HG02610 (cell line): Measurements from ENCODE around the gene ZNF750.
A peak's percentile ranks its signal among the peaks of the same experiment; 100 is the strongest.

Experiments
- ATAC-seq: cut with Tn5 transposase; IDR thresholded peaks from one replicate; pipeline ENCODE4 v1.9.1; 2021; ENCODE audit warnings: mild to moderate bottlenecking, moderate library complexity; ENCODE audit not compliant: unreplicated experiment

The ZNF750 gene

DNA sequence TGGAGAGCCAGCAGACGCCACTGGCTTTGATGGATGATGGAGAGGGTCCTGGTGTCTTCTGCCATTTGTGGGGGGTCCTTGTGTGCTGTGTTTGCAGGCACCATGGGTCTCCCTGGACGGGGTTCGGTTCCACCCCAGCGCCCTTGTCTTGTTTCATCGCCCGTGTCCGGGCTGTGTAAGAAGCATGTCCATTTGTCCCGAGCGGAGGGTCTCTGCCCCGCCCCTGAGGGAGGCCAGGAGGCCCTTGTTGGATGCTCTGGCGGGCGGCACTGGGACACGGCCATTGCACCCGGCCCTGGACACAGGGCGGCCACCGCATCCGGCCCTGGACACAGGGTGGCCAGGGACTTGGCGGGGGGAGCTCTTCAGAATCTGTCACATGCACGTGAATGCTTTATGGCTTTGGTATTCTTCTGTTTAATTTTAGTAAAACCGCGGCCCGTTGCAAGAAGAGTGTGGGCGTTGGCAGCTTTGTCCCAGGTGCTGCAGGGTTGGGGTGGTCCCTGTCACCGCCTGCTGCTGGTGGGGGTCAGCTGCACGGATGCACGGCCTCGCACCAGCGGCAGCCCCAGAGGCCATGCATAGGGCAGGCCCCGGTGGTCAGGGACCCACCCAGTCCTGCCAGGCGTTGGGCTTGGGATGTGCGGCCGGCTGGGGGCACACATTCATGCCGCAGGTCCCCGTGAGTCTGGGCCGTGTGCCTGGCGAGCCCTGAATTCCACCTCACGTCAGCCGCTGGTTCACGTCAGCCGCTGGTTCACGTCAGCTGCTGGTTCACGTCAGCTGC lies 21.0 kb upstream of the ZNF750 start:
- ATAC-seq = no peak

DNA sequence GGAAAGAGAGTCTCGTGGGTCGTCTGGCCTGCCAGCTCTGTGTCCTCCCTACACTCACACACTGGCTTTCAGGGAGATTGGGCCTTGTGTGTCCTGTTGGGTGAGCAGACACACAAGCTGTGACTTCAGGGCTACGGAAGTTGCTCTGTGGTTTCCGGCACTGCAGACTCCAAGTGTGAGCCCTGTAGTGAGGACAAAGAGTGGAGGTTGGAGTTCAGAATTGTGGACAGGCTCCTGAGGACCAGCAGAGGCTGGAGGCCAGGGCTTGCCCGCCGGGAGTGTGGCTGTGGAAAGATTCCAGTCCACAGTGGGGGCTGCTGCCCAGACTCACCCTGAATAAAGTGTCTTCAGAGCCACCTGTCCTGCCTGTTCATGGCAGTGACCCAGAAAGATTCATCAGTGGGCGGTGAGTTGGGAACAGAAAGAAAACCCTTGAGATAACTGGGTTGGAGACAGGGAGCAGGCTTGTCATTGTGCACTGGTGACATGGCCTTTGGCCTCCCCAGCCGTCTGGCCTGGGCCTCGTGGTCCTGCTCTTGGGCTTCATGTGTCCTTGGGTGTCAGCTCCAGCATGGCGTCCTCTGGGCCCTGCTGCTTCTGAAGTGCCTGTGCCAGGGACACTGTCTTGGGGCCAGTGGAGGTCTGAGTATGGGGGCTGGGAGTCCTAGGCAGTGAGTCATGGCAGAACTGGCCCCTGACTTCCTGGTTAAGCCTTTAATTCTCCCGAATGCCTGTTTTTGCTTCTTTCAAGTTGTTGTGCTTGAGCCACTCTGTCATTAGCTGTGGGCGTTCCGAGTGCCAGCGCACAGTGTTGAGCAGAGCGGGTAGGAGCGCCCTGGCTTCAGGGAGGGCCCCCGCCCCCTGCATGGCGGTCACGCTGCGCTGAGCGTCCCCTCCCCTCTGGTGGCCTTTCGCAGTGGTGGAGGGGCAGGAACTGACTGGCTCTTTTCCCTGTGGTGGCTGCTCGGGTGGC lies 19.9 kb upstream of the ZNF750 start:
- peak; percentile 34 for ATAC-seq

DNA sequence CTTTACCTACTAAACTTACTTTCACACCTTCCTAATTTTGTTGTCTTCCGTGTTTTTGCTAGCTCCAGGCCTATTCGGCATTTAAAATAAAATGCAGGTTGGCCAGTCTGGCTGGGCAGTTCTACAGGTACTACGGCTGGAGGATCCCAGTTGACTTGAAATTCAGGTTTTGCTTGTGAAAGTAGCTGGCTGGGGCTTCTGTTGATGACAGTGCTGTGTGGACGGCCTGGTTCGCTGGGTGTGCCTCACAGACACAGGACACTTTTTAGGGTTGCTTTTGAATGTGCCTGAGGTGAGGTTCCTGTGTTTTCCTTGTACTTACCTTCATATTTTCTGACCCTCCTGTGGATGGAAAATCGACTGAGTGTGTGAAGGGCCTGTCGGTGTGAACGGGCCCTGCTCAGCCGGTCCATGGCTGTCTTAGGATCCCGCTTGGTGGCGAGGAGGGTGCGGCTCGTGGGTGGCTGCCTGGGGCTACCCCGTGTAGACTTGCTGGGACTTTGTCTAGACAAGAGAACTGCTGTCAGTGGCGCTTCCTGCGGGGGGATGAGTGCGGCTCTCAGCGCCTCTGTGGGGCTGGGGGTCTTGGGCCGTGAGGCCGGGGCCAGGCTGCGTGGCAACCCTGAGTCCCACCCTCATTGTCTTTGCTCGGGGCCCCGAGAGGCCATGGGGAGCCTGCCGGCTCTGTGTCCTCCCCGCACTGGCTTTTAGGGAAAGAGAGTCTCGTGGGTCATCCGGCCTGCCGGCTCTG lies 18.7 kb upstream of the ZNF750 start:
- no peak for ATAC-seq

DNA sequence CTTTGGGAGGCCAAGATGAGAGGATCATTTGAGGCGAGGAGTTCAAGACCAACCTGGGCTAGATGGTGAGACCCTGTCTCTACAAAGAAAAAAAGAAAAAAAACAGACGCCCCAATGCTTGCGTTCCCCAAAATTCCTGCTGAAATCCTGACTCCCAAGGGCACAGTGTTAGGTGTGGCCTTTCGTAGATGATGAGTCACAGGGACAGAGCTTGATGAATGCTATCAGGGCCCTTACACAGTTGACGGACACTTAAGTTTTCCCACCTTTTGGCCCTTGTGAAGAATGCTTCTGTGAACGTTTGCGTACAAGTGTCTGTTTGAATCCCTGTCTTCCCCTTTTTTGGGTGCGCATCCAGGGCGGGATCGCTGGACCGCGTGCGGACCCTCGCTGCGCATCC lies 16.5 kb upstream of the ZNF750 start:
- no peak for ATAC-seq

DNA sequence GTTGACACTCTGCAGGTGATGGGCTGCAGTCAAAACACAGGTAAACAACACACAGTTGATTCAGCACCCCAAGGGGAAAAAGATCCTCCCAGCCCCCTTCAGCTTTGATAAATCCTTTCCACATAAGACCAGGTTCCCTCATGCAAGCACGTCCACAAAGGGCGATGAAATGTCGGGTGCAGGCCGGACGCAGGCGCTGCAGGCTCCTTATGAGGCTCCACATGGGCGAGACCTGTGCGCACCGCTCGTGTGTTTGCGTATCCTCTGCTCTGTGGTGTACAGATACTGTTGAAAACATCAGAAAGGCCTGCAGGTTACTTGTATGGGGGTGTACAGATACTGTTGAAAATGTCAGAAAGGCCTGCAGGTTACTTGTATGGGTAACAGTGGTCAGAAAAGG lies 14.4 kb upstream of the ZNF750 start:
- no peak for ATAC-seq

DNA sequence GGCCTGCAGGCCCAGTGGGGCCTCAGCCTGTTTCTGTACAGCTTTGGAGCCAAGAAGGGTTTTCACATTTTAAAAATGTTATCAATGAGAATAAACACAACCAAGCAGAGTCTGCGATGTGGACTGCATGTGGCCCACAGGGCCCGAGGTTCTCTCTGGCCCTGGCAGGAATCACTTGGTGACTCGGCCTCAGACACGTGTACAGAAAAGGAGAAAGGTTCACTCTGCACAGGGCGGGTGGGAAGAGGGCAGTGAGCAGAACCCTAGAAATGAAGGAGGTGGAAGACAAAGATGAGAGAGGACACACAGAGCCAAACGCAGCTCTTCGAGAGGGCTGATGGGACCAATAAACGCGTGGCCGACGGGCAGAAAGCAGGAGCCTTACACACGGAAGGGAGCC lies 11.6 kb upstream of the ZNF750 start:
- ATAC-seq = no peak

DNA sequence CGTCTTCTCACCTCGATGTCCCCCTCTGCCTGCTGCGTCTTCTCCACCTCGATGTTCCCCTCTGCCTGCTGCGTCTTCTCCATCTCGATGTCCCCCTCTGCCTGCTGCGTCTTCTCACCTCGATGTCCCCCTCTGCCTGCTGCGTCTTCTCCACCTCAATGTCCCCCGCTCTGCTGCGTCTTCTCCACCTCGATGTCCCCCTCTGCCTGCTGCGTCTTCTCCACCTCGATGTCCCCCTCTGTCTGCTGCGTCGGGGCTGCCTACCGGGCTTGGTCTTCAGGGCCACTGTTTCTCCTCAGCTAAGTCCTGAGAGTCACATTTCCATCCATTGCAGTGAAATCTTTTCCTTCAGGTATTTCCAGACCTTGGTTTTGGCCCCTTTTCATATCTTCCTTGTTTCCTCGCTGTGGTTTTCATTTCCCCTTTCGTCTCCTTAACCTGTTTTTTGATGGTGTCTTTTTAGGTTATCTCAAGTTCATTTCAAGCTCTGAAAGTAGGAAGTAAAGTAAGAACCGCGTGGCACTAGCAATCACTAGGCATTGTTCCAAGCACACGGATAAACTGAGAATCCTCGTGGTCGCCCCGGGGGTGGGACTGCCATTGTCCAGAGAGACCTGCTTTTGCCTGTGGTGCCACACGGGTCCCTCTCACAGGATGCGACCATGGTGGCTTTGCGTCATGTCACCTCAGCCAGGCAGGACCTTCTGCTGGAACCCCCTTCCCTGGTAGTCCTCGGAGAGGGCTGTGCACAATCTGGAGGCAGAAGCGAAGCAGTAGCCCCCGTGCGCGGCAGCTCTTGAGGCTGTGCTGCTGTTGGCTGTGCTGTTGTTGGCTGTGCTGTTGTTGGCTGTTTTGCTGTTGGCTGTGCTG lies 9.5 kb upstream of the ZNF750 start:
- ATAC-seq = no peak

DNA sequence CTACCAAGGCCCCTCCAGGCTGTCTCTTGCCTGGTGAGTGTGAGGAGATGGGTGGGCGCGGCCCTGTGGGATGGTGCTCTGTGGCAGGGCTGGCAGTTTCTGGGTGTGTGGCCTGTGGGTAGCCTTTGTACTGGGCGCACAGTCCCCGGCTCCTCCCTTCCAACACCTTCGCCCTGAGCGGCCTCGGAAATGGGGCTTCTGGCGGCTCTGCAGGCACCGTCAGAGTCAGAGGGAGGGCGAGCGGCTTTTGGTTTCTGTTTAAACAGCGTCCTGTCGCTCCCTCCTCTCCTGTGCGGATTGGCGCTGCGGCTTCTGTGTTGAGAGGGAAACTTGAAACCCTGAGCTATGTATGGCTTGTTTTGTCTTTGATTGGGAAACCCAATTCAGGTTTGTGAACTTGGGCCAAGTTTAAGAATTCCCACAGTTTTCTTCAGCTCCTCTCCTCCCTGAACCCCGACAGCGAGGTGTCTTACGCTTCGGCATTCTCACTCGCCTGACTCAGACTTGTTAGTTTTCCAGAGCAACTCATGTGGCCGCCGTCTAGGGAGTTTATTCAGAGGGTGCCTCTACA lies 8.3 kb upstream of the ZNF750 start:
- ATAC-seq = no peak

DNA sequence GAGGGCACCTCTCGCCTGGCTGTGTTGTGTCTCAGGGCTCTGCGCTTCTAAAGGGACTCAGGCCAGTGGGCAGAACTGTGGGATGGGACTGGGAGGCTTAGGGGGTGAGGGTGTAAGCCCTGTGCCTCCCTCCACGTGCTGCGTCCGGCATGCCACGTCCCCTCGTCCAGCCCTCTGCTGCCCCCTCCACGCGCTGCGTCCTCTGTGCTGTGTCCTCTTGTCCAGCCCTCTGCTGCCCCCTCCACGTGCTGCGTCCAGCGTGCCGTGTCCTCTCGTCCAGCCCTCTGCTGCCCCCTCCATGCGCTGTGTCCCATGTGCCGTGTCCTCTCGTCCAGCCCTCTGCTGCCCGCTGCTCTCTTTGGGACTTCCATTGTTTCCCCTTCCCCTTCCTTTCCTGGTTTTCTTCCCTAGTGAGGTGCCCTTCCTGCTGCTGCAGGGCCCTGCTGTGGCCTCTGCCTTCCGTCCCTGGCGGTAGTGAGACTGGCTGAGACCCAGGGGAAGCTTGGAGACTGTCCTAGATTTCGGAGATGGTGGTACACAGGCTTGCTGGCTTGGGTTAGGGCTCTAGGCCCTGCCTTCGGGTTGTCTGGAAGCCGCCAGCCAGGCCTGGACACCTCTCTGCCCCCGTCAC lies 6.4 kb upstream of the ZNF750 start:
- no peak for ATAC-seq

DNA sequence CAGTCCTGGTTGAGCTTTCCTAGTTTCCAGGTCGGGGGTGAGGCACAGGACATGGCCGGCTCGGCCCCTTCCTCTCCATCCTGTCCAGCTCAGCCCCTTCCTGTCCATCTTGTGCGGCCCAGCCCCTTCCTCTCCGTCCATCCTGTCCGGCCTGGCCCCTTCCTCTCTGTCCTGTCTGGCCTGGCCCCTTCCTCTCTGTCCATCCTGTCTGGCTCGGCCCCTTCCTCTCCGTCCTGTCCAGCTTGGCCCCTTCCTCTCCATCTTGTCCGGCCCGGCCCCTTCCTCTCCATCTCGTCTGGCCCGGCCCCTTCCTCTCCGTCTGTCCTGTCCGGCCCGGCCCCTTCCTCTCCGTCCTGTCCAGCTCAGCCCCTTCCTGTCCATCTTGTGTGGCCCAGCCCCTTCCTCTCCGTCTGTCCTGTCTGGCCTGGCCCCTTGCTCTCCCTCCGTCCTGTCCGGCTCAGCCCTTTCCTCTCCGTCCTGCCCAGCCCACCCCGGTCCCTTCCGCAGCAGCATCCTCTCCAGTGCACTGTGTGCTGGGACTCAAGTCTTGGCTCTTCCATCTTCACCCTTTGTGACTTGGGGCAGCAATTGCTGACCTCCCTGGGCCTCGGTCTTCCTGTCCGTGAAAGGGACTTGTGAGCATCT lies 5.5 kb upstream of the ZNF750 start:
- no peak for ATAC-seq

DNA sequence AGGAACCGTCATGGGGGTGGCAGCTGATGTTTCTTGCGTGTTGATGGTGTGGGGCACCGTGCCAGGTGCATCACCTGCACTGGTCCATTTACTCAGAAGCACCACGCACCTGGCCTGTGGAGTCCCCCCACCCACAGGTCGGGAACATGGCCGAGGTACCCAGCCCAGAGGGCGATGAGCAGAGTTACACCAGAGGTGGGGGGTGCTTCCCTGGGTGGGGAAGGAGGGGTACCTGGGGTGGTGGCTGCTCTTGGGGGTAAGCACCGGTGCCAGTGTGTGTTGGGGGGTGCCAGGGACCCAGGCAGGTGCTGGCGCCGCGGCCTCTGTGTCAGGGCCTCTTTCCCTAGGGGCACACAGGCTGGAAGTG lies 5.0 kb upstream of the ZNF750 start:
- ATAC-seq = no peak

DNA sequence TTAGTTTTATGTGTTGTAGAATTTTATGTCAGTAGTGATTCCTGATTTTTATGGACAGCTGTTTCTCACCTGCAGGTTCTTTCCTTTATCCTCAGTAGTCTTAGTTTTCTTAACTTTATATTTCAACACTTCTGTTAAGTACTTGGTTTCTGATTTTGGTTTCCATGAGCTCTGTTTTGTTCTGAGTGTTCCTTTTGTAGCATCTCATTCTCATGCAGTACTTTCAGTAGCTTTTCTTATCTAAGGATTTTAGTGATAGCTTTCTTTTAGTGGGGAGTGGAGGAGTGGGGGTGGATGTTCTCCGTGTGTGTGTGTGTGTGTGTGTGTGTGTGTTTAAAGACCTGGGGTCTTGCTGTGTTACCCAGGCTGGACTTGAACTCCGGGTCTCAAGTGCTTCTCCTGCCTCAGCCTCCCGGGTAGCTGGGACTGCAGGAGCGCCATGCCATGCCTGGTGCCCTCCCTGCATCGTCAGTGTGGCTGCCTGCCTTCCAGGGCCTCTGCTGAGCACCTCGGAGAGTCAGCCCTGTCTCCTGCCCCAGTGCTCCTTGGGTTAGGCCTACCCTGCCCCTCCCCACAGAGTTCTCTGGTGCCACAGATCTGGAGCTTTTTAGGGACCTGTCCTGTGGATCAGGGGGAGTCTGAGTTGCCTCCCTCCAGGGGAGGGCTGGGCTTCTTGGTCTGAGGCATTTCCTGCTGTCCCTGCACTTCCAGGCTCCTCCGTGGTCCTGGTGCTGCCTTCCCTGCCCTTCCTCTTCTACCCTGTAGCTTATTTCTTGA lies 4.3 kb upstream of the ZNF750 start:
- no peak for ATAC-seq

DNA sequence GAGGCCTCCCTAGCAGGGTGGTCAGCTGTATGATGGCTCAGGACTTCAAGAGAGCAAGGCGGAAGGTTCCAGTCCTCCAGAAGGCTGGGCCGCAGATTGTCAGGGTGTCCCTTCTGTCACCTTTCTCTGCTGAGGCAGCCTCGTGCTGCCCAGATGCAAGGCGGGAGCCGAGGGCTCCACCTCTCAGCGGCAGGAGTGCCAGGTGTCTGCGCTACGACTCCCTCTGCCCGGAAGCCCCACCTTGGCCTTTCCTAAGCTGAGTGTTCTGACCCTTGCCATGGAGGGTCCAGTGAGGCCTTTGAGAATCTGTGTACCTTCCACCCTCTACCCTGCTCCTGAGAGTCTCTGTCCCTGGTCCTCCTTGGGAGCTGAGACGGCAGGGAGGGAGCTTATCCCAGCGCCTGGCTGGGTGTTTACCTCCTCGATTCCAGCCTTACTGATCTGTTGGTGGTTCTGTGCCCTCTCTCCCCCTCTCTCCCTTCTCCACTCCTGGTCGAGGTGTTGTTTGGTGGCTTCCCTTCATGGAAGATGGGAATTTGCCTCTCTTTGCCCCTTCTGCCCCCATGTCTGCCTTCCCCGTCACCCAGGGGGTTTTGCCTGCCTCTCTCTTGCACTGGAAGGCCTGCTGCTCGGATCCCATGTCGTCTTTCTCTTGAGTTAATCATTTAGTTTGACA lies 2.2 kb upstream of the ZNF750 start:
- no peak for ATAC-seq

DNA sequence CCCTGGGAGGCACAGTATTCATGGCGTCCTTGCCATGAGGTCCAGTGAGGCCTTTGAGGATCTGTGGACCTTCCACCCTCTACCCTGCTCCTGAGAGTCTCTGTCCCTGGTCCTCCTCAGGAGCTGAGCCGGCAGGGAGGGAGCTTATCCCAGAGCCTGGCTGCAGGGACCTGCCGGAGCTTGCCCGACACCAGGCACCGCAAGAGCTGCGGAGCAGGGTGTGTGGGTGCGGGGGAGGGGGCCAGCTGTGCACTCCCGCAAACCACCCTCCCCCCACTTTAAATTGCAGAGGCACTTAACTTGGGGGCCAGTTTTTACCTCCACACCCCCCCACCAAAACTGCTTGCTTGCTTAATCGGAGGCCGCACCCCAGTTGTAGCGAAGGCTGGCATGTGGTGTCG lies 609 bp upstream of the ZNF750 start:
- ATAC-seq = no peak

DNA sequence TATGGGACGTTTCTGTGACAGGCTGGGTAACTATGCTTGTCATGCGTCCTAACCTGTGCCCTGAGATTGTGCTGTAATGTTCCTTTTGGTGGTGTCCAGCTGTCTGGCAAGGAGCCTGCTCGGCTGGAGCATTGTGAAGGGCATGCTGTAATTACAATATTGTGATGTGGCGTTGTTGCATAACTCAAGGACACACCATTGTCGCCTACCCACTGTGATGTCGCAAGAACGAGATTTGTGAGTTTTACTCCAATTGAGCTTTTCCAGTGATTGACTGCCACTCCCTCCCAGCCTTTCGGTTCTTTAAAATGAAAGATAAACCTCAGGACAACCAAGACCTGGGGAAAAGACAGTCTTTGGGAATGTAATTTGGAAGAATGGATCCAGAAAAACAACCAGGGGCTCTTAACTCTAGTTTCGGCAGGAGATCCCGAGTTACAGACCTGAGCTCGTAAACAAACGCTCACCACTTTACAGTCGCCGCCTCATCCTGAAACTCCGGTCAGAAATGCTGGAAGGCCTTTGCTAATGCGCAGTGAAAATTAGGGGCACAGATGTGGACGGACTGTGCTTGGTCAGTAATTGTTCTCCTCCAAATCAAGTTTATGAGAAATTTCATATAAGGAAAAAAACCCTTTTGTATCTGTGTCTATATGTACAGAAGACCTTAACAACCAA lies 1.3 kb downstream of the ZNF750 start:
- no peak for ATAC-seq

DNA sequence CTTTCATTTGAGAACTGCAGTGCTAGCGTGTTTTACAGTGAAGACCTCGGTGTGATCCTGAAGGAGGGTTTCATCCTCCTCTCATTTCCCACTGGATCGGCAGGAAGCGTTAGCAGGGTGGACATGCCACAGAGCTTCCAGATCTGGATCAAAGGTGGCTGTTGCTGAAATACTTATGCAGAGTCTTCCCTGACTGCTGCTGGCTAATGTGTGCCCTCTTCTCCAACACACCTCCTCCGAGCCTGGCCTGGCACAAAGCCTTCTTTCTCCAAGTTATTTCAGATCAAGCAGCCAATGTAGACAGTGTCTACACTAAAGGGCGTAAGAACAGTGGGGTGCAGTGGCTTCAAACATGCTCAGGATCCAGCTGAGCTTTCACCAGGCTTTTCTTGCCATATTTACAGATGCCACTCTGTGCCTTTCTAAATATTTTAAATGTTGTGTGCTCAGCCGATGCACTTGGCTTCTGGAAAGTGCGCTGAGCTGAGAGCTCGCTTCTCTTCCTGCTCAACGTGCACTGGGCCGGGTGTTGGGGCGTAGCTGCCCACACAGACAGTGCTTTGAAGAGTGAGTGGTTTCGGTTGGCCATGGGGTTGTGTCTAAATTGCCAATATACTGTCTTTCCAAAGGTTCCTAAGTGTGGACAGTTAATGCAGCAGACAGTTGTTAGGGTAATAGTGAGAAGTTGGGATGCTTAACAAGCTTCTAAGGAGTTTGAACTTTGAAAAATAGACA lies 2.1 kb downstream of the ZNF750 start:
- ATAC-seq = no peak
